HepG2 (cell line): ENCODE data around the gene TK1. TPM values are rescaled to one million over a fixed set of nuclear protein-coding genes. Genes with fewer than 3 reads are reported as not detected.

Source experiments
- ATF4 ChIP-seq, 2 experiments: fragments of 450-650 bp in 1 of 2; sonication (generic) in 1 of 2; formaldehyde crosslinking; IDR thresholded peaks; 2 replicates each; pipeline versions ENCODE4 v1.5.0 to v1.8.0; 2020 to 2022; ENCODE audit warnings: mild to moderate bottlenecking in 1 of 2, missing genetic modification reagents in 1 of 2
- ELK4 ChIP-seq: sonication (generic); formaldehyde crosslinking; IDR thresholded peaks from 2 replicates; pipeline ENCODE4 v1.9.0; 2021; ENCODE audit warnings: missing genetic modification reagents, borderline replicate concordance
- FIP1L1 ChIP-seq: fragments of 200-400 bp; formaldehyde crosslinking; IDR thresholded peaks from 2 replicates; pipeline ENCODE4 v1.6.1; 2018; ENCODE audit warnings: low read depth, mild to moderate bottlenecking, low read length, moderate library complexity, borderline replicate concordance; ENCODE audit not compliant: insufficient read depth
- HIVEP1 ChIP-seq: sonication (generic); formaldehyde crosslinking; IDR thresholded peaks from 2 replicates; pipeline ENCODE4 v1.4.0; 2020; ENCODE audit warnings: mild to moderate bottlenecking, missing genetic modification reagents
- KDM4B ChIP-seq: sonication (generic); formaldehyde crosslinking; IDR thresholded peaks from 2 replicates; pipeline ENCODE4 v1.4.0; 2020; ENCODE audit warnings: missing genetic modification reagents
- KDM5B ChIP-seq: sonication (generic); formaldehyde crosslinking; IDR thresholded peaks from 2 replicates; pipeline ENCODE4 v1.4.0; 2020; ENCODE audit warnings: missing genetic modification reagents, mild to moderate bottlenecking, borderline replicate concordance
- MED1 ChIP-seq: sonication (generic); formaldehyde crosslinking; IDR thresholded peaks from 2 replicates; pipeline ENCODE4 v1.4.0; 2020; ENCODE audit warnings: missing genetic modification reagents
- MEF2D ChIP-seq: sonication (generic); formaldehyde crosslinking; IDR thresholded peaks from 2 replicates; pipeline ENCODE4 v1.5.1; 2020; ENCODE audit warnings: mild to moderate bottlenecking, missing genetic modification reagents
- MLXIP ChIP-seq: sonication (generic); formaldehyde crosslinking; IDR thresholded peaks from 2 replicates; pipeline ENCODE4 v1.9.0; 2021; ENCODE audit warnings: missing genetic modification reagents, borderline replicate concordance
- PAF1 ChIP-seq: IDR thresholded peaks from 2 replicates; pipeline ENCODE4 v1.6.1; 2016; ENCODE audit warnings: missing genetic modification reagents, missing compliant biosample characterization
- POGK ChIP-seq: sonication (generic); formaldehyde crosslinking; conservative IDR thresholded peaks from 2 replicates; pipeline ENCODE4 v1.8.0; 2022; ENCODE audit warnings: mild to moderate bottlenecking, moderate library complexity, missing genetic modification reagents
- TCF7 ChIP-seq: sonication (generic); IDR thresholded peaks from 2 replicates; pipeline ENCODE4 v1.6.1; 2016; ENCODE audit warnings: antibody characterized with exemption, low read depth
- ZBTB38 ChIP-seq: sonication (generic); formaldehyde crosslinking; IDR thresholded peaks from 2 replicates; pipeline ENCODE4 v1.5.1; 2020; ENCODE audit warnings: mild to moderate bottlenecking, missing genetic modification reagents
- ZBTB46 ChIP-seq: sonication (generic); formaldehyde crosslinking; IDR thresholded peaks from 2 replicates; pipeline ENCODE4 v1.4.0; 2020; ENCODE audit warnings: mild to moderate bottlenecking, missing genetic modification reagents, borderline replicate concordance
- ZGPAT ChIP-seq: IDR thresholded peaks from 2 replicates; pipeline ENCODE4 v1.6.1; 2016; ENCODE audit warnings: mild to moderate bottlenecking
- polyA plus RNA-seq, 8 experiments: library from polyadenylated mRNA; depleted of rRNA in 3 of 8; stranded (reverse) in 7 of 8; unstranded in 1 of 8; fragments of >200 nt; fragmentation: Illumina TruSeq in 4 of 8; extraction: Trizol in 4 of 8; gene quantifications; 2 replicates each; pipeline versions ENCODE4 v1.2.1 to v1.2.3, GENCODE V29; 2011 to 2016; ENCODE audit warnings: low read depth in 4 of 8, missing spikeins in 1 of 8, mixed read lengths in 1 of 8; ENCODE audit not compliant: insufficient read depth in 1 of 8
- total RNA-seq, 5 experiments: library from RNA; depleted of rRNA; stranded (reverse); fragments of >200 nt; fragmentation: Illumina TruSeq; extraction: Trizol; gene quantifications; 2 replicates each; pipeline ENCODE4 v1.2.3, GENCODE V29; 2016; ENCODE audit warnings: low read depth in 1 of 5

Gene TK1
- total and polyA plus RNA-seq, 2 of the 13 experiments (the other 11 are each of a cell fraction or from before 2014, with no cell fraction given): 45.0 to 96.0 TPM

- TF ChIP-seq ATF4 (CRISPR knock-in tag; IDR thresholded peaks at IDR 0.05): 0 out of 4 replicates have a peak, but pooled peaks of 1 of the 2 experiments have one; percentile 11
- TF ChIP-seq ZGPAT (CRISPR knock-in tag): 0 out of 2 replicates have a peak, but pooled peaks have one; percentile 27
- no peak for TF ChIP-seq TCF7
- TF ChIP-seq PAF1 (CRISPR knock-in tag): no peak
- TF ChIP-seq KDM5B: peak; percentile 60
- TF ChIP-seq POGK (CRISPR knock-in tag): no peak
- no peak for TF ChIP-seq KDM4B (CRISPR knock-in tag)
- TF ChIP-seq ZBTB46: 0 out of 2 replicates have a peak, but pooled peaks have one; percentile 49
- TF ChIP-seq FIP1L1: no peak
- no peak for TF ChIP-seq ELK4 (CRISPR knock-in tag)
- peak; percentile 26; the same call in 1 of the 2 replicates for TF ChIP-seq MED1 (CRISPR knock-in tag)
- no peak for TF ChIP-seq MEF2D (CRISPR knock-in tag)
- peak; percentile 69; the same call in 1 of the 2 replicates for TF ChIP-seq ZBTB38
- TF ChIP-seq HIVEP1: peak; percentile 66; the same call in 1 of the 2 replicates
- no peak for TF ChIP-seq MLXIP (CRISPR knock-in tag)
Observed at GRCh38 chr17:78137392-78138203, 49.3 kb downstream of the TK1 start (continued).
